ENCODE data around the gene TAF10. TPM values are rescaled to one million over a fixed set of nuclear protein-coding genes. Genes with fewer than 3 reads are reported as not detected.
A peak's percentile ranks its signal among the peaks of the same experiment; 100 is the strongest.

Gene TAF10
- total RNA-seq, 2 donors from 2014 or later = 115 to 215 TPM

DNA sequence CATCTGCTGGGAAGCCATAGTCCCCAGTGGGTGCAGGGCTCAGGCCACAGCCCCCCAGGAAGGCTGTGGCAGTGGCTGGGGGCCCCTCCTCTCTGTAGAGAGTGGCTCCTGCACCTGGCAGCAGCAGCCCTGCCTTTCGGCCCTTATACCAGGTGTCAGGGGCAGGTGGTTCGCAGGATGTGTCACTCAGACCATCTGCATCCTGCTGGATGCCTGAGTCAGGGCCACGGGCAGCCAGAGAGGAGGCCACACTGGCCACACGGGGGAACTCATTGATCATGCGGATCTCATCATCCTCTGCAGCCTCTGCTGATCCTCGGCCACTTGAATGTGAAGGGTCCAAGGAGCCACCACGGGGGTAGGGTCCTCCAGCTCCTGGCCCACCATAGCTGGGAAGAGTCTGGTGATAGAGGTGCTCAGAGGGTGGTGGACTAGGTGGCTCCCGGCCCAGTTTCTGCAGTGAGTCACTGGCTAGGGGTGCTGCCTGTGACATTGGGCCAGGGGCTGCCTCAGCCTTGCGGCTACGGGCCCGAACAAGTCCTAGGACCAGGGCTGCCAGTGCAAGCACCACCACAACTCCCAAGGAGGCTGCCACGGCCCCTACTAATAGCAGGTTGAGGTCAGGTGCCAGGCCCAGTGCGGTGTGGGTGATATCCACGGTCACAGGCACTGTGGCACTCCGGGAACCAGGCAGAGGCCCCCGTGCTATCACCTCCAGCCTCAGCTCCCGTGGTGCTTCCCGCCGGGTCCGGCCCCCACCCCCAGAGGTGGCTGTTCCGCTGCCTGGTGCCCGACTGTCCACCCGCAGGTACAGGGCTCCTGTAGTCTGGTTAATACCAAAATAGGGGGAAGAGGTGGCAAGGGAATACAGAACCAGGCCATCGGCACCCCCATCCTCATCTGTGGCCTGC lies 10.5 kb upstream of the TAF10 start:
- WGBS, 2 donors = 89 to 90% methylated on average over 15 to 24 of the region's 24 CpGs
- Histone ChIP-seq H3K9me3 (no peaks in the 10 kb centered on the region), H3K4me3 (no peak overlapping the region), H3K27me3 (no peaks in the 10 kb centered on the region), H3K36me3 (replicated peaks in 1 of 2; ENCODE audit: insufficient read depth in 1 of 2, low read depth in 2 of 2) (no peaks in the 10 kb centered on the region), H3K27ac (no peak overlapping the region), H3K4me1 (peaks cover 25% of the 10 kb centered on the region)
- intact Hi-C loops (cut with DNase I) = loop anchor here (10.0 kb wide), 1 partner anchor 52 kb away; no protein-coding TSS in a partner anchor
- DNase-seq = no peak
- TF ChIP-seq, protein P1, sequence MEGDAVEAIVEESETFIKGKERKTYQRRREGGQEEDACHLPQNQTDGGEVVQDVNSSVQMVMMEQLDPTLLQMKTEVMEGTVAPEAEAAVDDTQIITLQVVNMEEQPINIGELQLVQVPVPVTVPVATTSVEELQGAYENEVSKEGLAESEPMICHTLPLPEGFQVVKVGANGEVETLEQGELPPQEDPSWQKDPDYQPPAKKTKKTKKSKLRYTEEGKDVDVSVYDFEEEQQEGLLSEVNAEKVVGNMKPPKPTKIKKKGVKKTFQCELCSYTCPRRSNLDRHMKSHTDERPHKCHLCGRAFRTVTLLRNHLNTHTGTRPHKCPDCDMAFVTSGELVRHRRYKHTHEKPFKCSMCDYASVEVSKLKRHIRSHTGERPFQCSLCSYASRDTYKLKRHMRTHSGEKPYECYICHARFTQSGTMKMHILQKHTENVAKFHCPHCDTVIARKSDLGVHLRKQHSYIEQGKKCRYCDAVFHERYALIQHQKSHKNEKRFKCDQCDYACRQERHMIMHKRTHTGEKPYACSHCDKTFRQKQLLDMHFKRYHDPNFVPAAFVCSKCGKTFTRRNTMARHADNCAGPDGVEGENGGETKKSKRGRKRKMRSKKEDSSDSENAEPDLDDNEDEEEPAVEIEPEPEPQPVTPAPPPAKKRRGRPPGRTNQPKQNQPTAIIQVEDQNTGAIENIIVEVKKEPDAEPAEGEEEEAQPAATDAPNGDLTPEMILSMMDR (IDR thresholded peaks at IDR 0.05) = no peak
- TF ChIP-seq POLR2A (IDR thresholded peaks at IDR 0.05) = no peak
- ATAC-seq = no peak

DNA sequence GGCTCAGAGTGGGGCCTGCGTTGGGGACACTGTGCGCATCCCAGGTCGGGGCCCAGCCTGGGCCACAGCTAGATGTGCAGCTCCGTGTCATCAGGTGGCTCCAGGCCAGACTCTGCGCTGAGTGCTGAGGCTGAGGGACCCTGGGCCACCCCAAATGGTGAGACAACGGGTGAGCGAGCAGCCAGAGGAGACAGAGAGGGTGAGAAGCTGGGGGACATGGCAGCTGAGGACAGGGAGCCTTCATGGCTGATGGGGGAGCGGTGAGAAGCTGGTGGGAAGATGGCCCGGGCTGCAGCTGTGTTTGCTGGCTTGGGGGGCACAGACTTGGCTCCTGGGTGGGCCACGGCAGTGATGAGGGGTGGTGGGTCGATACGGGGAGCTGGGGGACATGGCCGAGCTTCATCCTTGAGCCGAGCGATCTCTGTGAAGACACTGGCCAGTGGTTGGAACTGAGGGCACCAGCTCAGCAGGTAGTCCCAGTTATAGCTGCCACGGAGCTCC lies 9.7 kb upstream of the TAF10 start:
- Histone ChIP-seq H3K4me3 (no peak overlapping the region), H3K27ac (no peak overlapping the region), H3K4me1 (peaks cover 25% of the 10 kb centered on the region), H3K27me3 (no peaks in the 10 kb centered on the region), H3K36me3 (replicated peaks in 1 of 2; ENCODE audit: insufficient read depth in 1 of 2, low read depth in 2 of 2) (no peaks in the 10 kb centered on the region), H3K9me3 (no peaks in the 10 kb centered on the region)
- intact Hi-C loops (cut with DNase I) = loop anchor here (10.0 kb wide), 1 partner anchor 53 kb away; no protein-coding TSS in a partner anchor
- ATAC-seq = no peak
- DNase-seq = no peak
- TF ChIP-seq, protein P1 (IDR thresholded peaks at IDR 0.05) = no peak
- TF ChIP-seq POLR2A (IDR thresholded peaks at IDR 0.05) = no peak
- 79 to 81% methylated on average over 7 to 15 of the region's 16 CpGs for WGBS, 2 donors

DNA sequence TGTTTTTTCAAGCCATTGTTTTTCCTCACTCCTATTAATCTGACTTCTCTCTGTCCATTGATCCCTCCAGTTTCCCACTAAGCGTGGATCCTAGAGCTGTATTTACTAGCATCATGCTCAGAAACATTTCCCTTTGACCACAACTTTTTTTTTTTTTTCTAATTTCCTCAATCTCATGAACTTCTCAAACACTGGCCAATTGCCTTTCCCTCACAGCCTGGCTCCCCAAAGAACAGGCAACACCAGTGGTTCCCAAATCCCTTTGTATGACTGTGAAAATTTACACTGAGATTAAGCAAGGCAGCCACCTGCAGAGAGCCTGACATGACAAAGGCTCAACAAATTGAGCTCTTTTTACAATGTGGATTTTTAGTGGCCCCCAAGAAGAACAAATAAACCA lies 8.6 kb upstream of the TAF10 start:
- no peaks in the 10 kb centered on the region for H3K27me3 ChIP-seq
- no peak overlapping the region for H3K4me3 ChIP-seq
- TF ChIP-seq POLR2A (IDR thresholded peaks at IDR 0.05) = no peak
- TF ChIP-seq, protein P1 (IDR thresholded peaks at IDR 0.05) = no peak
- no peak for ATAC-seq
- 78 to 96% methylated on average over 1 of the region's 1 CpG for WGBS, 2 donors
- DNase-seq = no peak
- H3K4me1 ChIP-seq = peaks cover 25% of the 10 kb centered on the region
- no peaks in the 10 kb centered on the region for H3K9me3 ChIP-seq
- H3K27ac ChIP-seq = no peak overlapping the region
- H3K36me3 ChIP-seq (replicated peaks in 1 of 2; ENCODE audit: insufficient read depth in 1 of 2, low read depth in 2 of 2) = no peaks in the 10 kb centered on the region
- intact Hi-C loops (cut with DNase I) = loop anchor here (10.0 kb wide), 1 partner anchor 54 kb away; no protein-coding TSS in a partner anchor

DNA sequence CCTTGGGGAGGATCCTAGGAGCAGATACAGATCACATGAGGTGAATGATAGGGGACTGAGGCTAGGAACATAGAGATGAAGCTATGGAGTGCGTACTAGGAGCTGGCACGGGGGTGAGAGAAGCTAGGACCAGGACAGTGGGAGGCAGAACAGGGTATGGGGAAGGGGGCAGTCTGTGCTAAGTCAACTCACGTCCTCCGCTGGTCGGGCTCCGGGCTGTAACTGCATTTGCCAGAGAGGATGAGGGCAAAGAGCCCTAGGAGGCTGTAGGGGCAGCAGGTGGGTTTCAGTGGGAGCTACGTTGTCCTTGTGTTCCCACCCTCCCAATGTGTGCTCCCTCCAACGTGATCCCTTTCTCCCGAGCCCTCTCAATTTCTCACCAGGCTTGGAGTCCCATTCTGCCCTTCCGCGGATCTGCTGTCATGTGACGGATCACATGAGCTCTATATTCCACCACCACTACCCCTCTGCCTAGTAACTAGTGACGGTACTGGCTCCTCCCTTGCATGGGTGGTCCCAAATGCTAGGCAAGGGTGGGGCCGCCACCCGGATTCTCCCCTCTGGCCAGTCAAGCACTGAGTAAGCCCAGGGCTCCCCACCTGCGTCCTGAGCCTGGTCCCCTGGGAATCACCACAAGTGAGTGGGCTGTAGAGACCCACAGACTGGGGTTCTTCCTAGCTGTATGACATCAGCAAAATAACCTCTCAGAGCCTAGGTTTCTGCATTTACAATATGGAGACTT lies 7.2 kb upstream of the TAF10 start, which contains the start of gene TPP1:
Gene TPP1, minus strand, starts transcription at position 419 of the 742 bp plus-strand sequence. Its CDS starts 22 bp downstream, at position 397.
- peak within 1 kb of the TSS; percentile 66 to 80 (median 68) for H3K27ac ChIP-seq
- ATAC-seq (peak; percentile 98), DNase-seq (peak; percentile 91 to 96 (median 94))
- TF ChIP-seq POLR2A (IDR thresholded peaks at IDR 0.05) = peak in 2 of 3 donors; percentile 70 to 79
- TF ChIP-seq, protein P1 (IDR thresholded peaks at IDR 0.05) = peak in 2 of 7 experiments; percentile 4 to 15
- H3K4me3 ChIP-seq = peak within 1 kb of the TSS; percentile 43 to 62
- H3K36me3 ChIP-seq (replicated peaks in 1 of 2; ENCODE audit: insufficient read depth in 1 of 2, low read depth in 2 of 2) = peaks cover 0 to 2% of the 10 kb centered on the region in 2 donors
- WGBS, 2 donors = 0% methylated on average over 14 to 16 of the region's 16 CpGs
- no peaks in the 10 kb centered on the region for H3K9me3 ChIP-seq
- intact Hi-C loops (cut with DNase I) = no loop called here
- no peaks in the 10 kb centered on the region for H3K27me3 ChIP-seq
- peaks cover 19% of the 10 kb centered on the region for H3K4me1 ChIP-seq
